ENCODE results near the gene PDGFA.

The PDGFA gene

DNA sequence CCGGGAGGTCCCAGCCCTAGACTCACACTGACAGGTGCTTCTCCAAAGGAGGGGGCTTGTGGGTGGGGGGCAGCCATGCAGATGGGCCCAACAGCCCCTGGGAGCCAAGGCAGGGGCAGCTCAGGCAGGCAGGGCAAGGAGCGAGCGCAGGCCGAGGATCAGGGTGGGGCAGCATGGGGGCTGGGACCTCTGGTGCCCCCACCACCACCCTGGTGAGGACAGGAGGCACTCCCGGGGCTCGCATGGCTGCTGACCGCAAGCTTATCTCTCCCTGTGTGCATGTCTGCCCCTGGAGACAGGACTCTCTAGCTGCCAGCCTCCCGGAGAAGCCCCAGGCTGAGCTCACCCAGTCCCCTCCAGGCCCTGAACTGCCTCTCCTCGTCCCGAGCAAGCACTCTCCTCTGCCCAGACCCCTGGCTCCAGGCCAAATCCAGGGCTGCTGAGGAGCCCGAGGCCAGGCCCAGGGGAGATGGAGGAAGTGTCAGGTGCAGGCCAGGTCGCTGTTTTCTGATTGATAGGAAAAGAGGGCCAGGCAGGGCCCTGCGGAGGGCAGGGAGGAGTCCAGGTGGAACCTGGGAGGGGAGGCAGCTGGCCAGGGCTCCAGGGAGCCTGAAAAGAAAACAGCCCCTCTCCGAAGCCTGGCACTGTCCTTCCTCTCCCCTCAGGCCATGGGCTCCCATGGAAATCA lies 39.0 kb downstream of the PDGFA start:
- Histone ChIP-seq H3K9me3 (no peaks in the 10 kb centered on the region), H3K36me3 (no peaks in the 10 kb centered on the region), H3K4me3 (ENCODE audit: low read depth in 1 of 2, low read length in 1 of 2) (no peak overlapping the region), H3K27ac (no peak overlapping the region), H3K4me1 (ENCODE audit: control insufficient read depth in 1 of 2, insufficient read depth in 1 of 2, low read depth in 1 of 2, low read length in 1 of 2) (no peaks in the 10 kb centered on the region), H3K27me3 (peaks cover 5% of the 10 kb centered on the region)
- TF ChIP-seq, protein P1, sequence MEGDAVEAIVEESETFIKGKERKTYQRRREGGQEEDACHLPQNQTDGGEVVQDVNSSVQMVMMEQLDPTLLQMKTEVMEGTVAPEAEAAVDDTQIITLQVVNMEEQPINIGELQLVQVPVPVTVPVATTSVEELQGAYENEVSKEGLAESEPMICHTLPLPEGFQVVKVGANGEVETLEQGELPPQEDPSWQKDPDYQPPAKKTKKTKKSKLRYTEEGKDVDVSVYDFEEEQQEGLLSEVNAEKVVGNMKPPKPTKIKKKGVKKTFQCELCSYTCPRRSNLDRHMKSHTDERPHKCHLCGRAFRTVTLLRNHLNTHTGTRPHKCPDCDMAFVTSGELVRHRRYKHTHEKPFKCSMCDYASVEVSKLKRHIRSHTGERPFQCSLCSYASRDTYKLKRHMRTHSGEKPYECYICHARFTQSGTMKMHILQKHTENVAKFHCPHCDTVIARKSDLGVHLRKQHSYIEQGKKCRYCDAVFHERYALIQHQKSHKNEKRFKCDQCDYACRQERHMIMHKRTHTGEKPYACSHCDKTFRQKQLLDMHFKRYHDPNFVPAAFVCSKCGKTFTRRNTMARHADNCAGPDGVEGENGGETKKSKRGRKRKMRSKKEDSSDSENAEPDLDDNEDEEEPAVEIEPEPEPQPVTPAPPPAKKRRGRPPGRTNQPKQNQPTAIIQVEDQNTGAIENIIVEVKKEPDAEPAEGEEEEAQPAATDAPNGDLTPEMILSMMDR (IDR thresholded peaks at IDR 0.05): no peak

DNA sequence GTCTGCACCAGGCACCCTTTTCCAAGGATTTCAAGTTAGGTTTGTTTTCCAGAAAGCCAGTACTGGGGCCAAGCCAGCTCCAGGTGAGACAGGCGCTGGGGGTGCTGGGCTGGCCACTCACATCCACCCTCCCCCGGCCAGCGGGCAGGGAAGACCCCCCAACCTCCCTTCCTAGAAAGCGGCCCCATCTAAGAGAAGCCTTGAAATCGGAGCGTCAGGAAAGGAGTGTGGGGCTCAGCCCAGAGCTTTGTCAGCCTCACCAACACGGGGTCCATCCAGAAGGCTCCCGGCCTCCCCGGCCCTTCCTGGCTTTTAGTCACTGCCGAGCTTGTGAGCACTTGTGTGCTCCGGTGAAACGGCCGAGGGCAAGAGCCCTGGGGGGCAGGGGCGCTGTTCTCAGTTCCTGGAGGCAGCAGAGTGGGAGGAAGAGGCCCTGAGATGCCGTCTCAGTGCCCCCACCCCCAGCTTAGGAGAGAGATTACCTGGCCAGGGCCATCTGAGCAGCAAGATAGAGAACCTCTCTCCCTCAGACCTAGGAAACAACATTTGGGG lies 39.6 kb downstream of the PDGFA start:
- H3K4me3 ChIP-seq (ENCODE audit: low read depth in 1 of 2, low read length in 1 of 2): no peak overlapping the region
- TF ChIP-seq, protein P1 (IDR thresholded peaks at IDR 0.05): no peak
- no peak overlapping the region for H3K27ac ChIP-seq
- H3K27me3 ChIP-seq: peaks cover 5% of the 10 kb centered on the region
- H3K36me3 ChIP-seq: no peaks in the 10 kb centered on the region
- H3K4me1 ChIP-seq (ENCODE audit: control insufficient read depth in 1 of 2, insufficient read depth in 1 of 2, low read depth in 1 of 2, low read length in 1 of 2): no peaks in the 10 kb centered on the region
- H3K9me3 ChIP-seq: no peaks in the 10 kb centered on the region

DNA sequence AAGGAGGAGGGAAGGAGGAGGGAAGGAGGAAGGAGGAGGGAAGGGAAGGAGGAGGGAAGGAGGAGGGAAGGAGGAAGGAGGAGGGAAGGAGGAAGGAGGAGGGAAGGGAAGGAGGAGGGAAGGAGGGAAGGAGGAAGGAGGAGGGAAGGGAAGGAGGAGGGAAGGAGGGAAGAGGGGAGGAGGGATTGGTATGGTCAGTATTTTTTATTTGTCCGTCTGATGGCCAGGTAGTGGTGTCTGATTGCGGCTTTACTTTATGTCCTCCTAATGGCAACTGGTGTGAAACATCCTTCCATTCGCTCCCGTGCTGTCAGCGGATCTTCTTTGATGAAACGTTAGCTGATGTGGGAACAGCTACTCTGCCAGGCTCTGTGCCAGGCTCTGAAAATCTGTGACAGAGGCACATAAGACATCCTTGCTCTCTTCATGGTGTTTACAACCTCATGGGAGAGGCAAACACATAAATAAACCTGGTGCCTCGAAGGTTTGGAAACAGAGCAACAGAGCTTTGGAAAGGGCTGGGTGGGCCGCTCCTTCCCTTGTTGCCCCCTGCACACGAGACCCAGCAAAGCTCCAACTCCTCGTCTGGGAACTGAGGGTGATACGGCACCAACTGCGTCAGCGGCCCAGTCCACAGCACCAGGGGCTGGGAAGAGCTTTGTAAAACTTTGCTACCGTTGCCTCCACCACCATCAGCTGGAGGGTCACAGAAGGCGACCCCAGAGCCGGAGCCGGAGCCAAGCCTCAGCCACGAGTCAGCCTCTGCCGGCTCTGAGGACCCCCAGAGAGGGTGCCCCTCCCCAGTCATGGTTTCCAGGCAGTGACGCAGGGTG lies 40.3 kb downstream of the PDGFA start:
- H3K4me1 ChIP-seq (ENCODE audit: control insufficient read depth in 1 of 2, insufficient read depth in 1 of 2, low read depth in 1 of 2, low read length in 1 of 2): no peaks in the 10 kb centered on the region
- H3K36me3 ChIP-seq: no peaks in the 10 kb centered on the region
- H3K9me3 ChIP-seq: peaks cover 4% of the 10 kb centered on the region
- peaks cover 5% of the 10 kb centered on the region for H3K27me3 ChIP-seq
- H3K4me3 ChIP-seq (ENCODE audit: low read depth in 1 of 2, low read length in 1 of 2): no peak overlapping the region
- H3K27ac ChIP-seq: no peak overlapping the region
- TF ChIP-seq, protein P1 (IDR thresholded peaks at IDR 0.05): no peak

DNA sequence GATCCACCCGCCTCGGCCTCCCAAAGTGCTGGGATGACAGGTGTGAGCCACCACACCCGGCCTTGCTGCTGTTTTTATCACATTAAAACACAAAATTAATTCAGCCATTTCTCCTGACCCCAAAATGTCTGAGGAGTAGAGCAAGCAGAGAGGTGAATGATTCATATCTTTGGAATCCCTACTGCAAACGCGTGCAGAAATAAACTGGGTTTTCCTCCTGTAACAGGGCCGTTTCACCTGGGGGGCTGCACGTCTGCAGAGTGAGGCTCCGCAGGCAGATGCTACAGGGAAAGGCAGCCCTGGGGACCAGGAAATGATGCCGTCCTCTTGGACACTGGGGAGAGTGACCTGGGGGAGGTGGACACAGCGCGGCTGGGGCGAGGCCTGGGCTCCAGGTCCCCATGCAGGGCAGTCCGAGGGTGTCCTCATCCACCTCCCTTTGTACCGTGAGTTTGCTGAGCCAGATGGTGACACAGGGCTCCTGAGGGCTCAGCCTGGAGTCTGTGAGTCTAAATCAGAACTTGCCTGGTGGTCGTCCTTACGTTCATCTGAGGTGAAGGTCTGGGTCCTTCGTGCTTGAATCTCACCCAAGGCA lies 41.9 kb downstream of the PDGFA start:
- Histone ChIP-seq H3K4me1 (ENCODE audit: control insufficient read depth in 1 of 2, insufficient read depth in 1 of 2, low read depth in 1 of 2, low read length in 1 of 2) (no peaks in the 10 kb centered on the region), H3K27me3 (peaks cover 5% of the 10 kb centered on the region), H3K9me3 (peaks cover 4% of the 10 kb centered on the region), H3K4me3 (ENCODE audit: low read depth in 1 of 2, low read length in 1 of 2) (no peak overlapping the region), H3K36me3 (no peaks in the 10 kb centered on the region), H3K27ac (no peak overlapping the region)
- TF ChIP-seq, protein P1 (IDR thresholded peaks at IDR 0.05): no peak

DNA sequence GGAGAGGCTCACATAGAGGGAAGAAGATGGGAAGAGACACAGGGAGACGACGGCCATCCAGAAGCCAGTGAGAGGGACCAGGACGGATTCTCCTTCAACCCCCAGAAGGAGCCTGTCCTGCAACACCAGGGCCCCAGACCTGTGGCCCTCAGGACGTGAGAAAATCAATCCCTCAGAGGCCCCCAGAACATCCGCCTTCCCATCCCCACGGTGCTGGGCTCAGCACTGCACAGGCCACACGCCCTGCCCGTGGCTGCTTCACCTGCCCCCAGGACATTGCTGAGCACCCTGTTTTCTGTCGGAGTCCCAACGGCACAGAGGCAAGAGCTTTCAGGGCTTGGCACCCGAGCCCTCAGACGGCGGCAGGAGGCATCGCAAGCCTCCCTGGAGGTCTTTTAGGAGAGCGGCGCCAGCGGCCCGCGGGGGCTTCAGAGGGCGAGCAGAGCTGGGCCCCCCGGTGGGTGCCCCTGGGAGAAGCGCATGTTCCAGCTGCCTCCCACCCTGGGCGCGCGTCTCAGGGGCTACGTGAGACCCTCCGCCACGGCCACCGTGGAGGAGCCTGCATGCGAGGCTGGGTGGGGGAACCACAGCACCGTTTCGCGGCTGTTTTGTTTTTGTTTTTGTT lies 42.8 kb downstream of the PDGFA start:
- H3K4me3 ChIP-seq (ENCODE audit: low read depth in 1 of 2, low read length in 1 of 2): no peak overlapping the region
- no peaks in the 10 kb centered on the region for H3K36me3 ChIP-seq
- no peak overlapping the region for H3K27ac ChIP-seq
- H3K27me3 ChIP-seq: peaks cover 5% of the 10 kb centered on the region
- H3K4me1 ChIP-seq (ENCODE audit: control insufficient read depth in 1 of 2, insufficient read depth in 1 of 2, low read depth in 1 of 2, low read length in 1 of 2): no peaks in the 10 kb centered on the region
- H3K9me3 ChIP-seq: peaks cover 4% of the 10 kb centered on the region
- TF ChIP-seq, protein P1 (IDR thresholded peaks at IDR 0.05): no peak
